Progenitor cell of endocrine pancreas (in vitro differentiated cells): ENCODE data around the gene ZNF778. TPM values are rescaled to one million over a fixed set of nuclear protein-coding genes. Genes with fewer than 3 reads are reported as not detected.
"Not testable (repeated sequence)": the region's sequence is repeated elsewhere in the genome, so short reads cannot be mapped to it uniquely, and the experiment has no call there.

Experiments
- DNase-seq: peaks from one replicate; pipeline ENCODE4 v3.0.0; 2021; ENCODE audit warnings: low spot score; ENCODE audit not compliant: unreplicated experiment
- H3K27ac Mint-ChIP-seq: 2 replicates; pipeline ENCODE4 v1.8.0; 2021; ENCODE audit warnings: mild to moderate bottlenecking, moderate library complexity, mixed read lengths
- H3K27me3 Mint-ChIP-seq: 2 replicates; pipeline ENCODE4 v1.8.0; 2021; ENCODE audit warnings: mixed read lengths
- H3K36me3 Mint-ChIP-seq: 2 replicates; pipeline ENCODE4 v1.8.0; 2022; ENCODE audit warnings: mixed read lengths; ENCODE audit not compliant: insufficient read depth
- H3K4me1 Mint-ChIP-seq: 2 replicates; pipeline ENCODE4 v1.8.0; 2021; ENCODE audit warnings: low read depth, mixed read lengths
- H3K4me3 Mint-ChIP-seq: 2 replicates; pipeline ENCODE4 v1.8.0; 2021; ENCODE audit warnings: low read depth, mild to moderate bottlenecking, moderate library complexity, mixed read lengths
- H3K9me3 Mint-ChIP-seq: 2 replicates; pipeline ENCODE4 v1.8.0; 2021; ENCODE audit warnings: low read depth, mixed read lengths
- total RNA-seq: library from RNA; stranded (reverse); gene quantifications from 2 replicates; pipeline ENCODE4 v1.2.1, GENCODE V29; 2021
- TF ChIP-seq, protein P1 (sequence below): fragments of 200-600 bp; sonication (generic); IDR thresholded peaks from one replicate; pipeline ENCODE4 v1.5.0; 2021; ENCODE audit warnings: antibody characterized with exemption, mild to moderate bottlenecking; ENCODE audit not compliant: unreplicated experiment

The ZNF778 gene
- total RNA-seq, 1 donor from 2014 or later: 11.2 TPM

DNA sequence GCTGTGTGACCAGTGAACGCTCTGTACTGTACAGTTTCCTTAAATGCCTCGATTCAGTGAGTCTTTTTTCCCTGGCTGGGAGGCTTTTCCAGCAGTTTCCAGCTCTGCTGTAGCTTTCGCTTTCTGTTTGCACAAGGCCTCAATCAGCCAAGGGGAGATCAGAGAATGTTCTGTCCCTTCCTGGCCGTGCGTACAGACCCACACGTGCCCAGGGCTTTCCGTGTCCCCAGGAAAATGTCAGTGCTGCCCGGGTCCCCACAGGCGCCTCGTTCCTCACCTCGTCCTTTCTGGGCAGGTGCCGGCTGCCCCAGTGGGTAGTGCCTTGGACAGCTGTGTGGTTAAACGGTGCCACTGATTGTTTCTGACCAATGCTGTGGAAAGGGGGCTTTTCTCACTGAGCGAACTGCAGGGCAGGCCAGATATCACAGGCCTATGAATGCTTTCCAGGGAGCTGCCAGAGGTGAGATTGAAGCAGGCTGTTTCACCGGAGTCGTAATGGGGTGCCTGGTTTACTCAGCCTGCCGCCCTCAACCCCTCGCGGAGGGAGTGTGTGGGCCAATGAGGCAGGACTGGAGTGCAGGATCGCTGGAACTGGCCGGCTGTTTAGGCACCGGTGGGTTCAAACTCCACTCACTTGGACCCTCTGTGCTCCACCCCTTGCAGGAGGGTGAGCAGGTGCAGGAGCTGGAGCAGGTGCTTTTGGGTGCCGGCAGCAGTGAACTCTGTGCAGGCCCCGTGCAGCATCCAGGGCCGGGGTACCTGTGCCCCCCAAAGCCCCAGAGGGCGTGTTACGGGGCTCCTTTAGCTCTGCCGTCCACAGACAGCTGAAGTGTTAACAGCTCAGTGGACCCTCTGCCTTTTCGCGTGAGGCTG lies 44.4 kb downstream of the ZNF778 start:
- no peaks in the 10 kb centered on the region for H3K9me3 Mint-ChIP-seq
- H3K4me3 Mint-ChIP-seq: no peak overlapping the region
- H3K27ac Mint-ChIP-seq: no peak overlapping the region
- TF ChIP-seq, protein P1, sequence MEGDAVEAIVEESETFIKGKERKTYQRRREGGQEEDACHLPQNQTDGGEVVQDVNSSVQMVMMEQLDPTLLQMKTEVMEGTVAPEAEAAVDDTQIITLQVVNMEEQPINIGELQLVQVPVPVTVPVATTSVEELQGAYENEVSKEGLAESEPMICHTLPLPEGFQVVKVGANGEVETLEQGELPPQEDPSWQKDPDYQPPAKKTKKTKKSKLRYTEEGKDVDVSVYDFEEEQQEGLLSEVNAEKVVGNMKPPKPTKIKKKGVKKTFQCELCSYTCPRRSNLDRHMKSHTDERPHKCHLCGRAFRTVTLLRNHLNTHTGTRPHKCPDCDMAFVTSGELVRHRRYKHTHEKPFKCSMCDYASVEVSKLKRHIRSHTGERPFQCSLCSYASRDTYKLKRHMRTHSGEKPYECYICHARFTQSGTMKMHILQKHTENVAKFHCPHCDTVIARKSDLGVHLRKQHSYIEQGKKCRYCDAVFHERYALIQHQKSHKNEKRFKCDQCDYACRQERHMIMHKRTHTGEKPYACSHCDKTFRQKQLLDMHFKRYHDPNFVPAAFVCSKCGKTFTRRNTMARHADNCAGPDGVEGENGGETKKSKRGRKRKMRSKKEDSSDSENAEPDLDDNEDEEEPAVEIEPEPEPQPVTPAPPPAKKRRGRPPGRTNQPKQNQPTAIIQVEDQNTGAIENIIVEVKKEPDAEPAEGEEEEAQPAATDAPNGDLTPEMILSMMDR: no peak
- DNase-seq: no peak
- H3K36me3 Mint-ChIP-seq: peaks cover 6% of the 10 kb centered on the region
- no peaks in the 10 kb centered on the region for H3K4me1 Mint-ChIP-seq
- H3K27me3 Mint-ChIP-seq: peaks cover 12% of the 10 kb centered on the region

DNA sequence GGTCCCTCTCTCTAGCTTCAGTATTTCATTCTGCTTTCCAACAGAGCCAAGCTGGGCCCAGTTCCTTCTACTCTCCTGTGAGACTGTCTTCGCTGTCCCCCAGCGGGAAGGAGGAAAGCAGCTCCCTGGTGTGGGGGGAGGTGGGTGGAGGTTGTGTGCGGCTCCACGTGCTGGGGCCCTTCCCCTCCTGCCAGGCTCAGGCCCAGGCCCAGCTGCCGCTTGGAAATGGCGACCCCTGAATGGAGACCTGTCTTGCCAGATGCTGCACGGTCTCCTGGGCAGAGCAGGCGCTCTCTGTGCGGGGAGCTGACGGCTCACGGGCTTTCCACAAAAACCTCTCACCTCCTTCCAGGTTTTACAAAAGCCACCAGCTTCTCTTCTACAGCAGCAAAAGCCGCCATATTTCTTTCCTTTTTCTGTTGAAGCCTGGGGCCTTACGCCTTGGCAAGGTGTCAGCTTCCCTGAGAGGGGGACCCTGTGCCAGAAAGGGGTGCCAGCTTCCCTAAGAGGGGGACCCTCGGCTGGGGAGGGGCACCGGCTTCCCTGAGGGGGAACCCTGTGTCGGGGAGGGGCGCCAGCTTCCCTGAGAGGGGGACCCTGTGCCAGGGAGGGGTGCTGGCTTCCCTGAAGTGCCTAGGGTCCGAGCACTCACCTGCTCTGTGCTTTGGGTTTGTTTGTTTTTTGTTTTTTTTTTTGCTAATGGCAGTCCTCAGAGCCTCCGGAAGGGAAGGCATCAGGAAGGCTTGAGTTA lies 47.5 kb downstream of the ZNF778 start:
- Mint-ChIP-seq H3K27me3 (no peaks in the 10 kb centered on the region), H3K27ac (peak overlapping the region; percentile 56), H3K4me1 (no peaks in the 10 kb centered on the region), H3K36me3 (peaks cover 5% of the 10 kb centered on the region), H3K4me3 (no peak overlapping the region), H3K9me3 (no peaks in the 10 kb centered on the region)
- TF ChIP-seq, protein P1: no peak
- no peak for DNase-seq

DNA sequence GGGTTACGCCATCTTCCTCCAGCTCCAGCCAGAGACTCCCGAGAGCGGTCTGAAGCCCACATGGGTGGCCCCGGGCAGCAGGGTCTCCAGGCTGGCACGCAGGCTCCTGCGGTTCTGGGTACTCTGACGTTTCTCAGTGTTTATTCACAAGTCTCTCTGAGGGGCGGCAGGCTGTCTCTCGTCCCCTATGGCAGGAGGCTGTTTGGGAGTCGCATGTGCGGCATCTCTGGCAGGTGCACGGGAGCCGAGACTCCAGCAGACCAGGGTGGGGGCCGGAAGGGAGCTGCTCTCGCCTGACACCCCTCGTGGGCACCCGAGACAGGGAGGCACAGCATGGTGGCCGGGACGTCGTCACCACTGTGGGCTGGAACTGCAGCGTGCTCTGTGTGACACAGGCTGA lies 48.1 kb downstream of the ZNF778 start:
- H3K36me3 Mint-ChIP-seq: peaks cover 5% of the 10 kb centered on the region
- H3K4me1 Mint-ChIP-seq: no peaks in the 10 kb centered on the region
- DNase-seq: no peak

DNA sequence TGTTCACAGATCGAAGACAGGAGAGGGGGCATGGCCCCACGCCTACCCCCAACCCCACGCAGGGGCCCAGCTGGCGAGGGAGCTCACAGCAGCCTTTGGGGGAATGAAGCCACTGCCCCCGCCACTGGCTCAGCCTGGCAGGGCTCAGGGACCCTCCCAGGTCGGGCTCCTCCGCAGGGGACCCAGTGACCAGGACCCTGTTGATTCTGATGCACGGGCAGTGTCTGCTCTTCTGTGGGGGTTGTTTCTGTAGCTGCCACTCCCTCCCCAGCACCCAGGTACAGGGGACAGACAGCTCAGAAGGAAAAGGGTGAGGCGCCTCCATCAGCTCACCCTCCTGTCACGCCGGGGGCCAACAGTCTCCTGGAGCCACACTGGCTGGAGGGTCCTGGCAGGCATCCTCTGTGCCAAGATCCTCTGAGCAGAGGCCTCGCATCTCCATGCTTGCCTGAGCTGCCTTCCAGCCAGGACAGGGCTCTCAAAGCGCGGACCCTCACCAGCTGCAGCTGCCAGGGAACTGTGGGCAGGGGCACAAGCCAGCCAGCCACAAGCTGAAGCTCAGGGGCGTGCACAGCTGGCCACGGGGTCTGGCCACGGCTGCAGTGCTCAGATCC lies 49.1 kb downstream of the ZNF778 start:
- Mint-ChIP-seq H3K9me3 (no peaks in the 10 kb centered on the region), H3K27me3 (no peaks in the 10 kb centered on the region), H3K27ac (no peak overlapping the region), H3K4me3 (no peak overlapping the region), H3K36me3 (peaks cover 9% of the 10 kb centered on the region), H3K4me1 (no peaks in the 10 kb centered on the region)
- no peak for DNase-seq
- TF ChIP-seq, protein P1: no peak

More for the DNA sequence above, 48.1 kb downstream of the ZNF778 start:
- TF ChIP-seq, protein P1: no peak
- H3K27me3 Mint-ChIP-seq: no peaks in the 10 kb centered on the region
- H3K27ac Mint-ChIP-seq: no peak overlapping the region
- H3K9me3 Mint-ChIP-seq: no peaks in the 10 kb centered on the region
- H3K4me3 Mint-ChIP-seq: no peak overlapping the region

DNA sequence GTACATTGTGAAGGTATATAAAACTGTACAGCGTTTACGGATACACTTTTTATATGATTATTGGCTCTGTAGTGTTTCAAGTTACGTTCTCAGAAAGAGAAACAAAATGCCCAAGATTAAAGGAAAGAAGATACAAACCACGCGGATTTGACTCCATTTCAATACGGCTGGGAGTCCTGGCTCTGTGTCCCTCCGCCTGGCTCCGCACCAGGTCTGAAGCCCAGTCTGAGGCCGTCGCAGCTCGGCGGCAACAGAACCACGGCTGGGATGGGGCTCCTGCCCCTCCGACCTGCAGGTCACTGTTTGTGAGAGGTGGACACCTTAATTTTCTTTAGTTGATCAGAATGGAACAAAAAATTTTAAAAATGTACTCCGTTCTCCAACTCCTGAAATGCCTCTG lies 50.2 kb downstream of the ZNF778 start:
- not testable (repeated sequence) for H3K4me3 Mint-ChIP-seq, H3K4me1 Mint-ChIP-seq, H3K9me3 Mint-ChIP-seq, H3K27ac Mint-ChIP-seq, DNase-seq, H3K27me3 Mint-ChIP-seq
- H3K36me3 Mint-ChIP-seq: peaks cover 16% of the 10 kb centered on the region
